Right kidney (tissue), 1 donor: ENCODE results near the gene MTERF4.

ENCODE experiments used
- DNase-seq: peaks from one replicate; pipeline ENCODE4 v3.0.0-alpha.2; 2016

Gene MTERF4

GRCh38 chr2:241088791-241089732, 13.0 kb downstream of the MTERF4 start:
- DNase-seq = no peak

GRCh38 chr2:241088376-241088775, 13.7 kb downstream of the MTERF4 start:
- no peak for DNase-seq

- DNase-seq = no peak
Measured at GRCh38 chr2:241087420-241088268, 14.4 kb downstream of the MTERF4 start.

- DNase-seq = no peak
Measured at GRCh38 chr2:241084856-241085444, 17.1 kb downstream of the MTERF4 start.

- DNase-seq = no peak
Measured at GRCh38 chr2:241083091-241083415, 19.0 kb downstream of the MTERF4 start.

- no peak for DNase-seq
Measured at GRCh38 chr2:241082341-241083090, 19.6 kb downstream of the MTERF4 start.

- no peak for DNase-seq
Measured at GRCh38 chr2:241081643-241082340, 20.3 kb downstream of the MTERF4 start.

- no peak for DNase-seq
Measured at GRCh38 chr2:241081190-241081642, 20.9 kb downstream of the MTERF4 start.

GRCh38 chr2:241080405-241081189, 21.5 kb downstream of the MTERF4 start:
- DNase-seq = no peak

GRCh38 chr2:241074901-241075540, 27.1 kb downstream of the MTERF4 start:
- no peak for DNase-seq

GRCh38 chr2:241074065-241074818, 27.8 kb downstream of the MTERF4 start:
- no peak for DNase-seq

- no peak for DNase-seq
Measured at GRCh38 chr2:241073166-241074064, 28.7 kb downstream of the MTERF4 start.

- DNase-seq = no peak
Measured at GRCh38 chr2:241072553-241073165, 29.4 kb downstream of the MTERF4 start.

- no peak for DNase-seq
Measured at GRCh38 chr2:241072151-241072550, 29.9 kb downstream of the MTERF4 start.

GRCh38 chr2:241071677-241072111, 30.4 kb downstream of the MTERF4 start:
- DNase-seq = no peak

- DNase-seq = no peak
Measured at GRCh38 chr2:241070811-241071676, 31.0 kb downstream of the MTERF4 start.

- DNase-seq = no peak
Measured at GRCh38 chr2:241070361-241070760, 31.7 kb downstream of the MTERF4 start.
